Measurements from ENCODE around the gene SURF1.
"Not testable (repeated sequence)": the region's sequence is repeated elsewhere in the genome, so short reads cannot be mapped to it uniquely, and the experiment has no call there.

SURF1 gene

DNA sequence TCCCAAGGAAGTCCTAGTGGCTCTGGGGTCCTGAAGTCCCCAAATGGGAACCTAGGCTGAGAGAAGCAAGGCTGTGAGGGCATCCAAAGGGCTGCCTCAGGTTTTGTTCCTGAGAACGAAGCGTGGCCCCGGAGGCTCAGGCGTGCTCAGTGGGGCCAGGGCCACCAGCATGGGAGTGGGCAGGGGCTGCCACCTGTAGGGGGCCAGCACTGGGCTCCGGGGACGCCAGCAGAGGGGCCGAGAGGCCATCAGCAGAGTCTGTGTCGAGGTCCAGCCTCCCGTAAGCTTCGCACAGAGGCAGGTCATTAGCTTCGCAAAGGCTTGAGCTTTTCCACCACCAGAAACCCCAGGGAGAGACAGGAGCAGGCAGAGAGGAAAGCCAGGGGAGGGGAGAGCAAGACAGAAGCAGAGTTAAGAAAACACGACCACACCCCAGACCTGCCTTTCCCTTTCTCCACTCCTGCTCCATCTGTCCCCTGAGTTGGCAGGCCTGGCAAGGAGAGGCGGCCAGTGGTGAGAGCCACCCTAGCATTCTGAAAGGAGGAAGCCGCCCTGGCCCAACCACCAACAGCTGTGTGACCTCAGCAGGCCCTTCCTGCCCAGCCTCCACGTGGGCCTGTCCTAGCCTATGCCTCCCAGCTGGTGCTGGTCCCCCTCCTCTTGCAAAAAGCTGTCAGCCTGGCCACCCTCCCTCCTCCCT, 14.8 kb downstream of the SURF1 start:
- peak in 1 of 2 donors; percentile 42 for DNase-seq

DNA sequence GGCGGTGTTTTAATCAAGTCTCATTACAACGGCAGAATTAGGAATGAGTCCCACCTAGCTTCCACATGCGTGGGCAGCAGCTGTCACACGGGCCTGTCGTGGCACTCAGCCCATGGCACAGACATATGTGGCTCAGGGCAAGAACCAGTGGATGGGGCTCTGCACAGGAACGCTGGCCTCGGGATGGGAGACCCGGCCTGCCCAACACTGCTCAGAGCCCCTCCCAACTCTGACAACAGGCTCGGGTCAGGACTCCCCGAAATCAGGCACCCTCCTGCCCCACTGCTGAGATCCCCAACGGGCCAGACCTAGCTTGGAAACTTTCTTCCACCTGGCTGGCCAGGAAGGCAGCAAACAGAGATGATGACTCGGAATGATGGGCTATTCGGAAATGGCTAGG, 15.4 kb downstream of the SURF1 start:
- DNase-seq = no peak

GRCh38 chr9:133340256-133340655, 16.0 kb downstream of the SURF1 start:
- no peak for DNase-seq

GRCh38 chr9:133339641-133340040, 16.6 kb downstream of the SURF1 start:
- no peak for DNase-seq

DNA sequence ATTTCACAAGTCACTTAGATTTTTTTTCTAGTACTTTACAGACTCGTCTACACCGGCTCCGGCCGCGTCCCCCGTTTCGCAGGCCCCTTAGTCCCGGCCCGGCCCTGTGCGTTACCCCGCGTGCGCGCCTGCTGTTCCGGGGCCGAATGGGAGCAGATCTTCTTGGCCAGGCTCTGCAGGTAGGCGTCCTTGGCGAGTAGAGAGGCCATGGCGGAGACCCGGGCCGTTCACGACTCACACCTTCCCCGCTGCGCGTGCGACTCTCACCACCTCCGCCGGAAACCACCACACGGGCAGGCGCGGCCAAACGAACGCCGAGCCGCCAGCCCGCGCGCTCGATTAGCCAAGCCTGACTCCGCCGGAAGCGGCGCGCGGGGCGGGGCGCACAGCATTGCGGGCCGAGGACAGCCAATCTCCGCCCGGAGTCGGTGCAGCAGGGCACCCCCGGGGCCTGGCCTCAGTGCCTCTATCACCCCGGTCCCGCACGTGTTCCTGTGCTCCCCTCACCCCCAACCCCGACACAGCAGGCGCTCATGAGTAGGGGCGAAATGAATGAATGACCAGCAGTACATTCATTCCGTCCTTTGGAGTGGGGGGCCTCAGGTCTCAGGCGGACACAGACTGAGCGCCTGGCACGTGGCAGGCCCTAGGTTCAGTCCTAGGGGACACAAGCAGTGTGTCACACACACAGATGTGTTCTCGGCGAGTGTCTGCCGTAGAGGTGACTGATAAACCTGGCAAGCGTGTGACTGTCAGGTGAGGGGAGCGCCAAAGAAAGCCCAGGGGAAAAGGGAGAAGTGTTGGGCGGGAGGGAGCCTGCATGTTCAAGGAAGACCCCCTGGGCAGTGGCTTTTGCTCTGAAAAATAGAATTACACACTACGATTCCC, 20.1 kb downstream of the SURF1 start, which contains the start of gene SURF6:
TSS of gene SURF6 (minus strand) at position 265 of the 888 bp plus-strand sequence. CDS start at position 209, 56 bp downstream.
- DNase-seq = peak; percentile 91 to 94

GRCh38 chr9:133334888-133335287, 21.4 kb downstream of the SURF1 start:
- DNase-seq = not testable (repeated sequence)

DNA sequence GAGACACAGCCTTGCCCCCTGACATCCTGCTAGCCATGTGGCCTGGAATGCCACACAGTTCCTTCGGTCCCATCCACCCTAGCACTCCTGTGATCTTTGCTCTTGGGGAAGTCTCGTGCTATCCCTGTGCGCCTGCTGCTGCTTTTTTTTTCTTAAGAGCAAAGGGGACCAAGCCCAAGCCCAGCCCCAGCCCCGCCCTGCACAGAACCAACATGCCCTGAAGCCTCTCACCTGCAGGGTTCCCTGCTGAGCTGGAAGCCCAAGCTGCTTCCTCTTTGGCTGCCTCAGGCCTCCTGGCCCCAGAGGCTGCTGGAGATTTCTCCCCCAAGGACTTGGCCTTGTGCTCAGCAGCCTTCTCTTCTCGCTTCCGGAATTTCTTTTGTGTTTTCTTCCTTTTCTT, 22.1 kb downstream of the SURF1 start:
- no peak for DNase-seq

- DNase-seq = no peak
These were observed 22.7 kb downstream of the SURF1 start for GRCh38 chr9:133333566-133333965.

DNA sequence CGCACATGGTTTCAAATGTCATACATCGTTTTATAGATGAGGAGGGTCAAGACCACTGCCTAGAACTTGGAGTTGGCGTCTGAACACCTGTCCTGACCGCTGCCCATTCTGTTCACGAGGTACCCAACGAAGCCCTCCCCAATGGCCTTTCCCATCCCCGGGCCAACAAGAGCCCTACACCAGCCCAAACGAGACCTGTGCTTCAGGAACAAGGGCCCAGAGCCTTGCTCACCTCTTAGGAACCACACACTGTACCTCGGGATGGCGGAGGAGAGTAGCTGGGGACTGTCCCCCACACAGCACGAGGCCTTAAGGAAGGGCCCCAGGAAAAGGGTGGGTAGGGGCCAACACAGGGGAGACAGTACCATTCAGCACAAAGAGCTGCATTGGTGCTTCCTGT, 23.3 kb downstream of the SURF1 start:
- no peak for DNase-seq

DNA sequence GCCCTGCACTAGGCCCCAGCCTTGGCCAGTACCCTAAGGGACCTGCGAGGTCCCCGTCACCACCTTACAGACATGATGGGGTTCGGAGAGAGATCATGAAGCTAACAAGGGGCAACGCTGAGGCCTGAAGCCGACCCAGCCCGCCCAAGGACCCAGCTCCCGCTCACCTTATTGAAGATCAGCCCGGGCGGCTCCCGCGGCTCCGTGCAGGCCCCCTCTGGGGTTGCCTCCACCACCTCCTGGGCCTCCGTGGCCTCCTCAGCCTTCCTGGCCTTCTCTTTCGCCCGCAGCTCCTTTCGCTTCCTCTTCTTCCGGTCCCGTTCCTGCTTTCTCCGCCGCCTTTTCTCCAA, 23.9 kb downstream of the SURF1 start:
- DNase-seq = no peak

DNA sequence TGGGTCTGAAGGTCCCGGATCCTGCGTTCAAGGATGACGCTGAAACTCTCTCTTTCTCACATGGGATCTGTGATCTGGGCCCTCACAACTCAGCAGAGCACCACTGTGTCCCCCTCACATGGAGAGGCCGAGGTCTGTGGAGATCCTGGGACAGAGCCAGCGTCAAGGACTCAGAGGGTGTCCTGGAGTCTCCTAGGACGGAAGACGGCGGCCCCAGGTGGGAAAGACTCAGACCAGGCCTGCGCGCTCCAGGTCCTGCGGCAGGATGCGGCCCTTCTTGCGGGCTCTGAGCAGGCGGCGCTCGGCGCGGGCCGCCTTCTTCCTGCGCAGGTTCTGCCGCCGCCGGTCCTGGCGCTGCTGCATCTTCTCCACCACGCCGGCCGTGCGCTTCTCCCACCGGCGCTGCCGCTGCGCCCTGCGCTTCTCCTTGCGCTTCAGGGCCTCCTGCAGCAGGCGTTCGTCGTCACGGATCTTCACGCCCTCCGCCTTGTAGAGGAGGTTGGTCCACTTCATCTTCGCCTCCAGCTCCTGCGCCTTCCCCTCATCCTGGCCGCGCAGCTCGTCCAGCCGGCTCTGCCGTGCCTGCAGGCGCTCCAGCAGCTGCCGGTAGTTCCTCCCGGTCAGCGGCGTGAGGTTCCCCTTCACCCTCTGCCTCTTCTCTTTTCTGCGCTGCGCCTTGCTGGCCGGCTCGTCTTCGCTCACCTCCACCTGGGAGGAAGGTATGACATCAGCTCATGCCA, 24.5 kb downstream of the SURF1 start:
- DNase-seq = no peak

DNA sequence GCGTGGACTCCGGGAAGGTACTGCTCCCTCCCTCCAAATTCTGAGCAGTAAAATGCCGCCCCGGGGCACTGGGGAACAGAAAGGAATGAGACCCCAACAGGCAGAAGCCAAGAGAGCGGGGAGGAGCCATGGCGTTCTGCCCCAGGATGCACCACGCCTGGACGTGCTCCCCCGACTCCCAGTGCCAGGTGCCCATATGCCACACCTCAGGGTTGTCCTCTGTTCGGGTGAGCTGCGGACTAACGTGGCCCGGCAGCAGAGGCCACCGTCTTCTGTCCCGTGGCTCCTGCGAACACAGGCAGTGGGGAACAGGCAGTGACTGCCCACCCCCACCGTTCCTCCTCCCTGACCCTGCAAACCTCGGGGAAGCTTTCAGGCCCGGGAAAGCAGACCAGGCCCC, 25.1 kb downstream of the SURF1 start:
- no peak for DNase-seq

DNA sequence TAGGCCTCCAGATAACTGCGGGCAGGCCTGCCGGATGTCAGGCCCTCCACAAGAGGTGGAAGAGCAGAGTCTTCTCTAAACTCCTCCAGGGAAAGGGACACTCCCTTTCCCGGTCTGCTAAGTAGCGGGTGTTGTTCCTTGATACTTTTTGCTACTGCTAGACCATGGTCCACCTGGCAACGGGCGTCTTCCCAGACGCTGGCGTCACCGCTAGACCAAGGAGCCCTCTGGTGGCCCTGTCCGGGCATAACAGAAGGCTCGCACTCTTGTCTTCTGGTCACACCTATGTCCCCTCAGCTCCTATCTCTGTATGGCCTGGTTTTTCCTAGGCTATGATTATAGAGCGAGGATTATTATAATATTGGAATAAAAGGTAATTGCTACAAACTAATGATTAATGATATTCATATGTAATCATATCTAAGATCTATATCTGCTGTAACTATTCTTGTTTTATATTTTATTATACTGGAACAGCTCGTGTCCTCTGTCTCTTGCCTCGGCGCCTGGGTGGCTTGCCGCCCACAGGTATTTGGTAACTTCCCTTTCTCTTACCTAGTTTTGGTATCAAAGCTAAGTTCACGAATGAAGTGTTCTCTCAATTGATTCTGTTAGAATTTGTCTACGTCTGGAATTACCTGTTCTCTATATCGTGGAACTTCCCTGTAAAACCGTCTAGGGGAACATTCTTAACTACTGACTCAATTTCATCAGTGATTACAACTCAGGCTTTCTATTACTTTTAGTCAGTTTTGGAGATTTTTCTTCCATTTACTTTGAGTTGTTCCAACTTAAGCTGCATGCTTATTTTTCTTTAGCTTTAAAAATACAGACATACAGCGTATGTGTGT, 26.8 kb downstream of the SURF1 start:
- DNase-seq = not testable (repeated sequence)

DNA sequence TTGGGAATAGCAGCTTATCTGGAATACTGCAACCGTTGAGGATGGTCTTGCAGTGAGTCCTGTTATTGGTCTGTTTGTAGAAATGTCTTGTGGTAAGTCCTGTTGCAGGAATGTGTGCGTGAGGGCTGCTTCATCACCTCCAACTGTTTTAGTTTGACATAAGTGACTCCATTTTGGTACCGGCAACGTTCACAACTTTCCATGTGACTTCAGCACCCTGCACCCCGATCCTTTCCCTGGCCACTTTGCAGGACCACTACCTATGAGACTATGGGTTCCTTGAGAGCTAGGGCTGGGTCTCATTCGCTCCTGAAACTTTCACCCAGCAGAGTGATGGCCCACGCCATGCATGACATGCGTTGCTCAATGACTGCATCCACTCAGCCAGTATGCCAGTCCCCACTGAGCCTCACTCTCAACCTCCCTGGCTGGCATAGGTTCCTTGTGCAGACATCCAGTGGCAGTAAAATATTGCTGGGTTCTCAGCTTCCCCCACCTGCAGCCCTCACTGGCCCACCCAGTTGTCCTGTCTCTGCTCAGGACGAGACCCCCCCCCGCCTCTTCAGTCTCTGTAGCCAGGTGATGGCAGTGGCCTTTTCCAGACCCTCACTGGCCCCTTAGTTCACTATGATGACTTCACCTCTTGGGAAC, 28.3 kb downstream of the SURF1 start:
- no peak for DNase-seq

GRCh38 chr9:133327021-133327420, 29.3 kb downstream of the SURF1 start:
- not testable (repeated sequence) for DNase-seq

GRCh38 chr9:133323991-133324703, 32.1 kb downstream of the SURF1 start:
- DNase-seq = no peak

GRCh38 chr9:133323211-133323610, 33.1 kb downstream of the SURF1 start:
- DNase-seq = no peak

DNA sequence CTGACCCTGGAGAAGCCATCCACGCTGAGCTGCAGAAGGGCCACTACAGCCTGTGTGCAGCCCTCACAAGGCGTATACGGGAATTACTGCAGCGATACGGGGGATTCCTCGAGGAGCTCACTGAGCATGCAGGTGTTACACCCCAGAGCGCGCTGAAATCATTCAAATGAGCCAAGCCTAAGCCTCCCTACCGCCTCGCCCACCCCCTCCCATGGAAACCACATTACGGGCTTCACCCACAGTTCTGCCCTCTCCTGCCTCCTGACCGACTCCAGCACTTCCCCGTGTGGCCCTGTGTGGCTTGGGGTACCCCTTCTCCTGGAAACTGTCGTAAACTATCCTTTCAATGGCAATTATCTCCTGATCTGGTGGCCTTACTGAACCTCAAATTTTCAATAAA, 33.6 kb downstream of the SURF1 start:
- DNase-seq = no peak

- no peak for DNase-seq
These were observed 34.8 kb downstream of the SURF1 start for GRCh38 chr9:133321411-133321935.

GRCh38 chr9:133320421-133320881, 35.8 kb downstream of the SURF1 start:
- DNase-seq = no peak

DNA sequence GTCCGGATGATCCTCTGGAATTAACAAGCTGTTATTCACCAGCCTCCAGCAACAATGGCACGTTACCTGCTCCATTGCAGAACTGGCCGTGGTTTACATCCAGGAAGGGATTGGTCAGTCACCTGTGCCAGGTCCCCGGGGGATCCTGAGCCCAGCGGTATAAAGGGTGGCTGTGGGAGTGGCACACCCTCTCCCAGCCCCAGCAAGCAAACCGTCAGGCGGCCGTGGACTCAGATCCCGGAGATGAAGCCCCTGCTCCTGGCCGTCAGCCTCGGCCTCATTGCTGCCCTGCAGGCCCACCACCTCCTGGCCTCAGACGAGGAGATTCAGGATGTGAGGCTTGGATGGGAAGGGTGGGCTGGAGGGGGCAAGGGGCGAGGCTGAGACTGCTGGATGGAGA, 38.7 kb downstream of the SURF1 start:
- DNase-seq = not testable (repeated sequence)

Measured in CD4-positive, alpha-beta T cell treated with Interleukin-1 beta for 1 hour (primary cell).